Measurements from ENCODE around the gene LRMDA. TPM values are rescaled to one million over a fixed set of nuclear protein-coding genes. Genes with fewer than 3 reads are reported as not detected.

The LRMDA gene
- polyA plus RNA-seq, 1 donor (not counting 4 experiments of a cell fraction or from before 2014, with no cell fraction given): not detected

DNA sequence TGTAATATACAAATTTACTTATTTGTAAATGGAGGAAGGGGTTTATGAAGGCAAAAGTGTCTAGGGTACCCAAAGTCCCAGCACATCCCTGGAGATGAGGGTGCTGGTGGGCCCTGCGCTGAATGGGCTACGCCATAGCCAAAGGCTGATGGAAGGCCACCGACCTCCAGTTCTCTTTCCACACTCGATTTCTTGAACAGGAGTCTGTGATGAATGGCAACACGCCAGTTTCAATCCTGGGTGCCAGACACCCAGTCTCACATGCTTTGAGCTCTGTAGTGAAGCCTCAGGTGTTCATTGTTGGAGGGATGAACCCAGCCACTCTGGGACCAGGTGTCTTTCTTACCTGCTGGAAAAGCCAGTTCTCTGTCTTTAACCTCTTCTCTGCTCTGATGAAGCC lies 752 bp downstream of the LRMDA start:
- Histone ChIP-seq H3K9ac (ENCODE audit: control insufficient read depth, extremely low read depth, insufficient read depth, low read length) (no peak overlapping the region), H3K27ac (ENCODE audit: control insufficient read depth, insufficient read depth, low read length) (no peak overlapping the region), H3K27me3 (ENCODE audit: control insufficient read depth, extremely low read depth, insufficient read depth, low read length) (no peaks in the 10 kb centered on the region), H3K4me1 (ENCODE audit: control insufficient read depth, extremely low read depth, insufficient read depth, low read length) (peaks cover 36% of the 10 kb centered on the region), H3K4me3 (ENCODE audit: control insufficient read depth in 2 of 3, extremely low read depth in 1 of 3, insufficient read depth in 2 of 3, low read depth in 1 of 3, low read length in 3 of 3) (no peak overlapping the region), H3K79me2 (ENCODE audit: control insufficient read depth, insufficient read depth, low read length) (no peaks in the 10 kb centered on the region), H3K9me1 (ENCODE audit: control insufficient read depth, extremely low read depth, insufficient read depth, low read length) (no peaks in the 10 kb centered on the region), H3K4me2 (ENCODE audit: control insufficient read depth, extremely low read depth, insufficient read depth, low read depth, low read length) (no peak overlapping the region), H3K36me3 (ENCODE audit: control insufficient read depth in 2 of 2, extremely low read depth in 1 of 2, insufficient read depth in 2 of 2, low read length in 2 of 2) (no peaks in the 10 kb centered on the region), H3K9me3 (ENCODE audit: control insufficient read depth, low read depth, low read length) (no peaks in the 10 kb centered on the region), H2AFZ (ENCODE audit: control insufficient read depth, low read length) (no peak overlapping the region), H4K20me1 (ENCODE audit: control insufficient read depth, extremely low read depth, insufficient read depth, low read length) (no peaks in the 10 kb centered on the region)
- FAIRE-seq (no peak), DNase-seq (ENCODE audit: low read depth, low spot score) (no peak)
- TF ChIP-seq, protein P1, sequence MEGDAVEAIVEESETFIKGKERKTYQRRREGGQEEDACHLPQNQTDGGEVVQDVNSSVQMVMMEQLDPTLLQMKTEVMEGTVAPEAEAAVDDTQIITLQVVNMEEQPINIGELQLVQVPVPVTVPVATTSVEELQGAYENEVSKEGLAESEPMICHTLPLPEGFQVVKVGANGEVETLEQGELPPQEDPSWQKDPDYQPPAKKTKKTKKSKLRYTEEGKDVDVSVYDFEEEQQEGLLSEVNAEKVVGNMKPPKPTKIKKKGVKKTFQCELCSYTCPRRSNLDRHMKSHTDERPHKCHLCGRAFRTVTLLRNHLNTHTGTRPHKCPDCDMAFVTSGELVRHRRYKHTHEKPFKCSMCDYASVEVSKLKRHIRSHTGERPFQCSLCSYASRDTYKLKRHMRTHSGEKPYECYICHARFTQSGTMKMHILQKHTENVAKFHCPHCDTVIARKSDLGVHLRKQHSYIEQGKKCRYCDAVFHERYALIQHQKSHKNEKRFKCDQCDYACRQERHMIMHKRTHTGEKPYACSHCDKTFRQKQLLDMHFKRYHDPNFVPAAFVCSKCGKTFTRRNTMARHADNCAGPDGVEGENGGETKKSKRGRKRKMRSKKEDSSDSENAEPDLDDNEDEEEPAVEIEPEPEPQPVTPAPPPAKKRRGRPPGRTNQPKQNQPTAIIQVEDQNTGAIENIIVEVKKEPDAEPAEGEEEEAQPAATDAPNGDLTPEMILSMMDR (optimal IDR thresholded peaks at IDR 0.05 in 1 of 3, IDR thresholded peaks at IDR 0.05 in 1 of 3, conservative IDR thresholded peaks at IDR 0.05 in 1 of 3; ENCODE audit: extremely low read depth in 1 of 3, insufficient read depth in 2 of 3, low read length in 3 of 3): no peak
- TF ChIP-seq EZH2 (IDR thresholded peaks at IDR 0.05; ENCODE audit: low read length): no peak
- dilution Hi-C loops (cut with MboI; ENCODE audit: extremely low pct_ligation_motif_present, low sequenced_read_pairs): no loop called here

DNA sequence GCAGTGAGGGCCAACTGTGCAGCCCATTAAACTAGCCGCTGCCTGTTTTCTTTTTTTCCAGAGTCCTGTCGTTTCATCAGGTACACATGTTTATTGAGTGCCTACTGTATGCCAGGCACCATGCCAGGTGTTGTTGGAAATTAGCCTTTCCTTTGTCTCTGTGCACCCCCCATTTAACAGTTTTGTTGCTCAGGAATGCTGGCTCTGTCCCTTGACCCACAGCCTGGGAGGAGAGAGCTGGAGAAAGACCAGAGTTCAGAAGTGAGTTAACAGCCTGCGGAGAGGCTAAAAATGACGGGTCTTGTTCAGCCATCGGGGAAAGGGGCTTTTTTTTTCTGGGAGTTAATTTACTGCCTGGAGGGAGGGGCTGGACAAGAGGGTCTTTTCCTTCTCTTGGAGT lies 1.3 kb downstream of the LRMDA start:
- DNase-seq (ENCODE audit: low read depth, low spot score): no peak
- Histone ChIP-seq H3K4me3 (ENCODE audit: control insufficient read depth in 2 of 3, extremely low read depth in 1 of 3, insufficient read depth in 2 of 3, low read depth in 1 of 3, low read length in 3 of 3) (no peak overlapping the region), H3K27me3 (ENCODE audit: control insufficient read depth, extremely low read depth, insufficient read depth, low read length) (no peaks in the 10 kb centered on the region), H3K9me1 (ENCODE audit: control insufficient read depth, extremely low read depth, insufficient read depth, low read length) (no peaks in the 10 kb centered on the region), H4K20me1 (ENCODE audit: control insufficient read depth, extremely low read depth, insufficient read depth, low read length) (no peaks in the 10 kb centered on the region), H3K4me1 (ENCODE audit: control insufficient read depth, extremely low read depth, insufficient read depth, low read length) (peaks cover 33% of the 10 kb centered on the region), H3K9me3 (ENCODE audit: control insufficient read depth, low read depth, low read length) (no peaks in the 10 kb centered on the region), H3K79me2 (ENCODE audit: control insufficient read depth, insufficient read depth, low read length) (no peaks in the 10 kb centered on the region), H3K9ac (ENCODE audit: control insufficient read depth, extremely low read depth, insufficient read depth, low read length) (no peak overlapping the region), H3K36me3 (ENCODE audit: control insufficient read depth in 2 of 2, extremely low read depth in 1 of 2, insufficient read depth in 2 of 2, low read length in 2 of 2) (no peaks in the 10 kb centered on the region), H3K27ac (ENCODE audit: control insufficient read depth, insufficient read depth, low read length) (no peak overlapping the region), H2AFZ (ENCODE audit: control insufficient read depth, low read length) (no peak overlapping the region), H3K4me2 (ENCODE audit: control insufficient read depth, extremely low read depth, insufficient read depth, low read depth, low read length) (no peak overlapping the region)
- TF ChIP-seq, protein P1 (optimal IDR thresholded peaks at IDR 0.05 in 1 of 3, IDR thresholded peaks at IDR 0.05 in 1 of 3, conservative IDR thresholded peaks at IDR 0.05 in 1 of 3; ENCODE audit: extremely low read depth in 1 of 3, insufficient read depth in 2 of 3, low read length in 3 of 3): no peak
- TF ChIP-seq EZH2 (IDR thresholded peaks at IDR 0.05; ENCODE audit: low read length): no peak
- dilution Hi-C loops (cut with MboI; ENCODE audit: extremely low pct_ligation_motif_present, low sequenced_read_pairs): no loop called here
- no peak for FAIRE-seq

Measured in keratinocyte (primary cell).